WTC11 (cell line): ENCODE results near the gene IFNG-AS1. TPM values are rescaled to one million over a fixed set of nuclear protein-coding genes. Genes with fewer than 3 reads are reported as not detected.

Experiments
- ATAC-seq: fragments of 200-7000 bp; cut with Tn5 transposase; 2 replicates; pipeline ENCODE4 v1.10.0; 2021; ENCODE audit warnings: mild to moderate bottlenecking, moderate library complexity
- CTCF ChIA-PET: fragments of 300-600 bp; sonication (Branson Sonifier 250); formaldehyde crosslinking; loops from one replicate; lab custom pipeline; 2021; ENCODE audit warnings: antibody characterized with exemption; lab: Charles Lee
- POLR2A ChIA-PET: fragments of 350-600 bp; sonication (Branson Sonifier 250); formaldehyde crosslinking; loops from one replicate; lab custom pipeline; 2021; ENCODE audit warnings: antibody characterized with exemption; lab: Charles Lee
- DNase-seq: peaks from one replicate; pipeline ENCODE4 v3.0.0; 2021; ENCODE audit warnings: low spot score
- H3K27ac Mint-ChIP-seq: 2 replicates; pipeline ENCODE4 v1.8.0; 2021; ENCODE audit warnings: mixed read lengths
- H3K27me3 Mint-ChIP-seq: 2 replicates; pipeline ENCODE4 v1.8.0; 2021; ENCODE audit warnings: low read depth, mild to moderate bottlenecking, moderate library complexity, mixed read lengths
- H3K36me3 Mint-ChIP-seq: 2 replicates; pipeline ENCODE4 v1.8.0; 2021; ENCODE audit warnings: mixed read lengths
- H3K4me1 Mint-ChIP-seq: 2 replicates; pipeline ENCODE4 v1.8.0; 2022; ENCODE audit warnings: mixed read lengths
- H3K4me3 Mint-ChIP-seq: 2 replicates; pipeline ENCODE4 v1.8.0; 2021; ENCODE audit warnings: mild to moderate bottlenecking, moderate library complexity, mixed read lengths
- H3K9me3 Mint-ChIP-seq: 2 replicates; pipeline ENCODE4 v1.8.0; 2021; ENCODE audit warnings: mixed read lengths
- AFF4 ChIP-seq: sonication (generic); formaldehyde crosslinking; IDR thresholded peaks from 2 replicates; pipeline ENCODE4 v1.8.1; 2023; ENCODE audit warnings: mild to moderate bottlenecking, missing genetic modification reagents, borderline replicate concordance
- ARID4B ChIP-seq: sonication (generic); formaldehyde crosslinking; IDR thresholded peaks from 2 replicates; pipeline ENCODE4 v1.8.0; 2023; ENCODE audit warnings: missing genetic modification reagents, mild to moderate bottlenecking, borderline replicate concordance
- ATF6 ChIP-seq: sonication (generic); formaldehyde crosslinking; IDR thresholded peaks from 2 replicates; pipeline ENCODE4 v1.8.1; 2023; ENCODE audit warnings: mild to moderate bottlenecking, missing genetic modification reagents
- CTCF ChIP-seq: fragments of 200-600 bp; IDR thresholded peaks from 2 replicates; pipeline ENCODE4 v1.8.0; 2022; ENCODE audit warnings: antibody characterized with exemption
- FOXJ3 ChIP-seq: sonication (generic); formaldehyde crosslinking; IDR thresholded peaks from 2 replicates; pipeline ENCODE4 v1.9.0; 2021; ENCODE audit warnings: missing genetic modification reagents, mild to moderate bottlenecking, borderline replicate concordance
- FOXP1 ChIP-seq: sonication (generic); formaldehyde crosslinking; IDR thresholded peaks from 2 replicates; pipeline ENCODE4 v1.8.0; 2022; ENCODE audit warnings: missing genetic modification reagents, mild to moderate bottlenecking, moderate library complexity, borderline replicate concordance
- KAT7 ChIP-seq: sonication (generic); formaldehyde crosslinking; IDR thresholded peaks from 2 replicates; pipeline ENCODE4 v1.8.1; 2023; ENCODE audit warnings: missing genetic modification reagents, mild to moderate bottlenecking, borderline replicate concordance
- SMAD3 ChIP-seq: sonication (generic); formaldehyde crosslinking; IDR thresholded peaks from 2 replicates; pipeline ENCODE4 v1.8.0; 2022; ENCODE audit warnings: missing genetic modification reagents, mild to moderate bottlenecking, borderline replicate concordance
- STAT6 ChIP-seq: sonication (generic); formaldehyde crosslinking; conservative IDR thresholded peaks from 2 replicates; pipeline ENCODE4 v1.8.1; 2023; ENCODE audit warnings: mild to moderate bottlenecking, low read depth, missing genetic modification reagents, moderate library complexity
- TCF7 ChIP-seq: sonication (generic); formaldehyde crosslinking; IDR thresholded peaks from 2 replicates; pipeline ENCODE4 v1.8.0; 2022; ENCODE audit warnings: mild to moderate bottlenecking, low read depth, missing genetic modification reagents, moderate library complexity
- ZNF121 ChIP-seq: sonication (generic); formaldehyde crosslinking; IDR thresholded peaks from 2 replicates; pipeline ENCODE4 v1.8.0; 2023; ENCODE audit warnings: missing genetic modification reagents
- ZNF423 ChIP-seq: fragments of 250-450 bp; sonication (Bioruptor Pico); IDR thresholded peaks from 2 replicates; pipeline ENCODE4 v2.1.2; 2022; ENCODE audit warnings: mild to moderate bottlenecking, moderate library complexity
- total RNA-seq: library from RNA; stranded (reverse); gene quantifications from 3 replicates; pipeline ENCODE4 v1.2.3, GENCODE V29; 2021
- TF ChIP-seq, protein P1 (sequence below): sonication (generic); formaldehyde crosslinking; IDR thresholded peaks from 2 replicates; pipeline ENCODE4 v1.8.1; 2022; ENCODE audit warnings: low read depth, missing genetic modification reagents, borderline replicate concordance
- TF ChIP-seq, protein P2 (sequence below): fragments of 250-450 bp; sonication (Bioruptor Pico); IDR thresholded peaks from 2 replicates; pipeline ENCODE4 v1.9.0; 2021; ENCODE audit warnings: moderate library complexity, mild to moderate bottlenecking, inconsistent platforms, borderline replicate concordance
- TF ChIP-seq, protein P3 (sequence below): sonication (generic); formaldehyde crosslinking; IDR thresholded peaks from 2 replicates; pipeline ENCODE4 v1.8.0; 2022; ENCODE audit warnings: mild to moderate bottlenecking, missing genetic modification reagents
- TF ChIP-seq, protein P4 (sequence below): fragments of 250-450 bp; sonication (Bioruptor Pico); IDR thresholded peaks from 2 replicates; pipeline ENCODE4 v1.9.0; 2021; ENCODE audit warnings: mild to moderate bottlenecking

The IFNG-AS1 gene
- total RNA-seq, 1 experiment from 2014 or later: not detected

DNA sequence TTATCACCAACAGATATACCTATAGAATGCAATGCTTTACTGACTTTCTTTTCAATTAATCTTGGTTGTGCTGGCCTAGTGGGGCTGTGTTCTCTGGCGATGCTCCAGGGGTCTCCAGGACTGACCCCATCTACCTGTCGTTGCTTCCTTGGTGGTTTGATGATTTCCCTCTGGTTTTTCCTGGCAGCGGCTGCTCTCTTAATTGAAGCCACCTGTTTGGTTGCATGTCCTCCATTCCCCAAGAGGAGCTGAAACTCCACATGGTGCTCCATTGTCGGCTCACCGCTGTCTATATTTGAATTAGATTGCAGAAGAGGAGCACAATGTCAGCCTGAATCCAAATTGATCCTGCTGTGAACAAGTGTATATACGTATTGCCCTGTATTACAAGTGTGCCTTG is 7.1 kb upstream of the IFNG-AS1 start (continued):
- no peak for TF ChIP-seq AFF4 (CRISPR knock-in tag)

- H3K27ac Mint-ChIP-seq: no peak overlapping the region
- ChIA-PET CTCF (no interaction called here), POLR2A (no interaction called here)
- peaks cover 18% of the 10 kb centered on the region for H3K9me3 Mint-ChIP-seq
- no peaks in the 10 kb centered on the region for H3K36me3 Mint-ChIP-seq
- DNase-seq (no peak), ATAC-seq (no peak)
- H3K27me3 Mint-ChIP-seq: no peaks in the 10 kb centered on the region
- H3K4me1 Mint-ChIP-seq: peaks cover 21% of the 10 kb centered on the region
- H3K4me3 Mint-ChIP-seq: no peak overlapping the region
- TF ChIP-seq FOXP1 (CRISPR knock-in tag): no peak
- no peak for TF ChIP-seq CTCF
- TF ChIP-seq ZNF423 (CRISPR knock-in tag): no peak
- TF ChIP-seq, protein P1, sequence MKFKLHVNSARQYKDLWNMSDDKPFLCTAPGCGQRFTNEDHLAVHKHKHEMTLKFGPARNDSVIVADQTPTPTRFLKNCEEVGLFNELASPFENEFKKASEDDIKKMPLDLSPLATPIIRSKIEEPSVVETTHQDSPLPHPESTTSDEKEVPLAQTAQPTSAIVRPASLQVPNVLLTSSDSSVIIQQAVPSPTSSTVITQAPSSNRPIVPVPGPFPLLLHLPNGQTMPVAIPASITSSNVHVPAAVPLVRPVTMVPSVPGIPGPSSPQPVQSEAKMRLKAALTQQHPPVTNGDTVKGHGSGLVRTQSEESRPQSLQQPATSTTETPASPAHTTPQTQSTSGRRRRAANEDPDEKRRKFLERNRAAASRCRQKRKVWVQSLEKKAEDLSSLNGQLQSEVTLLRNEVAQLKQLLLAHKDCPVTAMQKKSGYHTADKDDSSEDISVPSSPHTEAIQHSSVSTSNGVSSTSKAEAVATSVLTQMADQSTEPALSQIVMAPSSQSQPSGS (CRISPR knock-in tag): no peak
- TF ChIP-seq, protein P2, sequence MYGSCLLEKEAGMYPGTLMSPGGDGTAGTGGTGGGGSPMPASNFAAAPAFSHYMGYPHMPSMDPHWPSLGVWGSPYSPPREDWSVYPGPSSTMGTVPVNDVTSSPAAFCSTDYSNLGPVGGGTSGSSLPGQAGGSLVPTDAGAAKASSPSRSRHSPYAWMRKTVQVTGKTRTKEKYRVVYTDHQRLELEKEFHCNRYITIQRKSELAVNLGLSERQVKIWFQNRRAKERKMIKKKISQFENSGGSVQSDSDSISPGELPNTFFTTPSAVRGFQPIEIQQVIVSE (CRISPR knock-in tag): no peak
- no peak for TF ChIP-seq TCF7 (CRISPR knock-in tag)
- no peak for TF ChIP-seq ZNF121 (CRISPR knock-in tag)
- no peak for TF ChIP-seq ARID4B
- TF ChIP-seq ATF6: no peak
- no peak for TF ChIP-seq KAT7 (CRISPR knock-in tag)
- no peak for TF ChIP-seq STAT6 (CRISPR knock-in tag)
- no peak for TF ChIP-seq SMAD3 (CRISPR knock-in tag)
- TF ChIP-seq, protein P3, sequence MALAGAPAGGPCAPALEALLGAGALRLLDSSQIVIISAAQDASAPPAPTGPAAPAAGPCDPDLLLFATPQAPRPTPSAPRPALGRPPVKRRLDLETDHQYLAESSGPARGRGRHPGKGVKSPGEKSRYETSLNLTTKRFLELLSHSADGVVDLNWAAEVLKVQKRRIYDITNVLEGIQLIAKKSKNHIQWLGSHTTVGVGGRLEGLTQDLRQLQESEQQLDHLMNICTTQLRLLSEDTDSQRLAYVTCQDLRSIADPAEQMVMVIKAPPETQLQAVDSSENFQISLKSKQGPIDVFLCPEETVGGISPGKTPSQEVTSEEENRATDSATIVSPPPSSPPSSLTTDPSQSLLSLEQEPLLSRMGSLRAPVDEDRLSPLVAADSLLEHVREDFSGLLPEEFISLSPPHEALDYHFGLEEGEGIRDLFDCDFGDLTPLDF: no peak
- TF ChIP-seq, protein P4, sequence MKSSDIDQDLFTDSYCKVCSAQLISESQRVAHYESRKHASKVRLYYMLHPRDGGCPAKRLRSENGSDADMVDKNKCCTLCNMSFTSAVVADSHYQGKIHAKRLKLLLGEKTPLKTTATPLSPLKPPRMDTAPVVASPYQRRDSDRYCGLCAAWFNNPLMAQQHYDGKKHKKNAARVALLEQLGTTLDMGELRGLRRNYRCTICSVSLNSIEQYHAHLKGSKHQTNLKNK: no peak
- TF ChIP-seq FOXJ3: no peak
These were observed 2.6 kb upstream of the IFNG-AS1 start for GRCh38 chr12:67986632-67987031.
